CD4-positive, alpha-beta T cell treated with Interleukin-1 beta for 1 hour (primary cell): ENCODE data around the gene GLIS1.
A peak's percentile ranks its signal among the peaks of the same experiment; 100 is the strongest.

Source experiments
- DNase-seq, 2 donors: peaks; one replicate each; pipeline ENCODE4 v3.0.0-alpha.2; 2020 to 2022

GLIS1 gene

GRCh38 chr1:53589043-53589887 is 149.7 kb downstream of the GLIS1 start:
- no peak for DNase-seq

DNA sequence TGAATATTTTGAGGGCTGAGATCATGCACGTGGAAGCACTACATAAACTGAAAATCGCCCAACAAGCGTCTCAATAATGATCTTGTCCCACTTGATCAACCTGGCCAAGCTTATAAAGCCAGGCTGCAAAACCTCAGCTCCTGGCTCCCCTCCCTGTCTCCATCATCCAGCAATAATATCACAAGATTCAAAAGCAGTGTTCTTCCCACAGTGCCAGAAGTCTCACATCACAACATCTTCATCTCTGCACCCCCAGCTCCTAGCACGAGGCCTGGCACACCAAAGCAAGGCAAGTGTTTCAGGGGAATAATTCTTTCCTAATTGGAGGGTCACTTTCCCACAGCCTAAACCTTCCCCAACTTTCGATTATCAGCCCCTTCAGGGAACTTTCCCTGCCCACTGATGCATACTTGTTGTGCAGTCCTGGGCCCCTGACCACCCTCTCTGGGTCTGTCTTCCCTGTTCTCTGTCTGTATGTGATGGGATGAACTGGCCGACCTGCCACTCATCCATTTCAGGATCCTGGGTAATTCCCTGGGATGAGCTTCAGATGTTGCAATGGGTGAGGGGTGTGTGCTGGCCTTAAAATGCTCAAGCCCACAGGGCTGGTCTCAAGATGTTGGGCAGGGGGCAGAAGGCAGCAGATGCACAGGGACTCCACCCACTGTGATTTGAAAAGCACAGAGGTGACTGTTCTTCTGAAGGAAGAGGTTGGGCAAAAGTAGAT is 150.7 kb downstream of the GLIS1 start:
- no peak for DNase-seq

- no peak for DNase-seq
Observed at GRCh38 chr1:53587252-53587988, 151.5 kb downstream of the GLIS1 start.

DNA sequence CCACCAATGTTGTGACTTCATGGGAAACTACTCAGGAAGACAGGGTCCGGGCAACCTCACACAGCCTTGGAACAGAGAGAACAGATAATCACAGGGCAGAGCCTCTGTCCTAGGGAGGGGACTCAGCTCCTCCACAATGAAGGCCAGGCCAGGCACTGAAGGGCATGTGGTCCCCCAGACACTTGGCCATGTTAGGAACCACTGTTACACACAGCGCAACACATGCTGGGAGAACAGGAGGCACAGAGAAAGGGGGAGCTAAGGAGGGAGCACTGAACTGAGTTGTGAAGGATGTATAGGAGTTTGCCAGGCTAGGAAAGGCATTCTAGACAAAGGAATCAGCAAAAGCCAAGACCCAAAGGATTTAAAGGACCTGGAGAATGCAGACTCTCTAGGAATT is 152.2 kb downstream of the GLIS1 start:
- no peak for DNase-seq

DNA sequence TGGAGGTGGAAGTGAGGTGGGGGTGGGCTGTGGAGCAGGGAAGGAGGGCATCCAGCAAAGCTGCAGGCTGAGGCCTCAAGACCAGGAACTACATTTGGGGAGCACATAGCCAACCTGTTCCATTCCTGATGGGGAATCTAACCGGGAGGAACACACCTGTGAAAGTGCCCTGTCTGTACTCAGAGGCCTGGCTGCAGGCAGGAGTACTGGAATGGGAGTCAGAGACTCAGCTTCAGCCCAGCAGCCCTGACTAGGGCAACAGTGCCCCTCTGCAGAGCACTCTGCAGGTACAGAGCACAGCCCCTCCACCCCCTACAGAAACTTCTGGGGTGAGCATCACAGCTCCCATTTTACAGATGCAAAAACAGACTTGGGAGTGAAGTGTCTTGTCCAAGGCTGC is 153.4 kb downstream of the GLIS1 start:
- no peak for DNase-seq

DNA sequence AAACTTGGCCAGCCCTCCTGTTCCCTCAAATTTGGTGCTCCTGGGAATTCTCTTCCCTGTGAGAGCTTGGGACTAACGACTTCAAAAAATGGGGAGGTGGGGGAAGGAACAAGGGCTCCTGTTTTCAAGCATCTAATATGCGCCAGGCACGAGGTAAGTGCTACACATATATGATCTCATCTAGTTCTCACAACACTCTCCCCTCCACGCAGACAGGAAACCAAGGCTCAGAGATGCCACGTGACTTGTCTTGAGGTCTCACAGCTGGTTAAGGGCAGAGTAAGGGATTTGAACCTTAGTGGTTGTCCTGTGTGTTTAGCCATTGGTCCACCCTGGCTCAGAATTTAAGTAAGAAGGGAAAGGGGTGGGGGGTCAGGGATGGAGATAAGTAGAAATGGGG is 153.8 kb downstream of the GLIS1 start:
- DNase-seq, result peak; percentile 63 to 65

- no peak for DNase-seq
Observed at GRCh38 chr1:53584777-53585107, 154.2 kb downstream of the GLIS1 start.

GRCh38 chr1:53583868-53584776 is 154.8 kb downstream of the GLIS1 start:
- DNase-seq, result no peak

- DNase-seq, result no peak
Observed at GRCh38 chr1:53583021-53583867, 155.7 kb downstream of the GLIS1 start.

DNA sequence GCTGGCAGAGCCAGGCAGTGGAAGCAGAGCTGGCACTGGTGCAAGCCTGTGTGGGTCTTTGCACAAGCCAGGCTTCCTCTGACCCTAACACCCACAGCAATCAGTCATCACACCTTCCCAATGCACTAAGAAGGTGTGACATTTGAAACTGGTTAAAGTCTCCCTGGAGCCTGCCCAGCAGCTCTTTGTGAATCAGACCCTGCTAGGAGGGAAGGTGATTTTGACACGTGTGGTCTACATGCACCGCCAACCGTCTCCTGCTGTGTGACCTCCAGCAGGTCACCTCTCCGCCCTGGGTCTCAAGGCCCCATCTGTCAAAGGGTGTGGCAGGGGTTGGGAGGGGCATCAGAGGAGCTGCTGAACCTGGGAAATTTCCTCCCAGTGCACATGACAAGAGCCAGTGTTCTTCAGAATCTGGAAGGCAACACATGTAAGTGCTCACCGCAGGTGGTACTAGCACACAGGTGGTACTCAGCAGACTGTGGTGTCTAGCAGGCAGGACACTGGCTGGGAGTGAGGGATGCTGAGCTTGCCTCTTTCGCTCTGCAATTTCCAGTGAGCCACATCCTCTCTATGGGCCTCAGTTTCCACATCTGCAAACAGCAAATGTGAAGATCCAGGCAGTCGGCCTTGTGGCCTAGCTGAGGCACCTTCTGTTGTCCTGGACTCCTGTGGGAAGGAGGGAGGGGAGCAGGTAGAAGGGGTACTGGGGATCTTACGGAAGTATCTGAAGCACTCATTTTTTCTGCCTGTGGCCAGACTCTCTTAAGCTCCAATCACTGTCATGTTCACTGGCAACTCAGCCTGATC is 156.5 kb downstream of the GLIS1 start:
- peak; percentile 37 to 39 for DNase-seq

DNA sequence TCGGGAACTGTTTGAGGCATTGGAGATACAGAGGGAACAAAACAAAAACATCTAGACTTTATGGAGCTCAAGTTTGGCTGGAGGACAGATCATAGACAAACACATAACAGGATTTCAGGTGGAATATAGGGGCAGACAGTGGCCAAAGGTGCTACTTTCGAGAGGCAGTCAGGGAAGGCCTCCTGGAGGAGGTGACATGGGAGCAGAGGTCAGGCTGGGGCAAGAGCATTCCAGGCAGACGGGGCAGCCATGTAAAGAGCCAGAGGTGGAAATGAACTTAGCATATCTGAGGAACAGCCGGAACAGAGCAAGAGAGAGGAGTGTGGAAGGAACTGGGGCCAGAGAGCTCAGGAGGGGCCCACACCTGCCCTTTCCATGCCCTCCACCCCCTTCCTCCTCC is 157.5 kb downstream of the GLIS1 start:
- DNase-seq, result no peak

GRCh38 chr1:53580739-53581475 is 158.1 kb downstream of the GLIS1 start:
- DNase-seq, result no peak

DNA sequence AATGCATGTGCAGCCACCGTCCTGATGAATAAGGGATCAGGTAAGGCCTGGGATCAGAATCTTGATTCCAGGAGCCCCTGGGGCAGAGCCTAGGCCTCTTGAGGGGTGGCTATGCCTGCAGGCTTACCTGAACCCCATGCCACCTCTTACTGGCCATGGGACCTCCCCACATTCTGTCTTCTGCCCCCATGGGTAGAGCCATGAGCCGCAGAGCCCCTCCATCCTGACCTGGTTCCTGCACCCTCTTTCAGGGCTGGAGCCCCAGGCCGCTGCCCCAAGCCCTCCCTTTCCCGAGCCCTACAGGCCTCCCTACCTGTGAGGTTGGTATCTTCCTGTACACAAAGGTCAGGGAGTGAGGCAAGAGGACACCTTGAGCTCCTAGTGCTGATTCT is 159.0 kb downstream of the GLIS1 start:
- DNase-seq, result no peak

GRCh38 chr1:53579221-53580008 is 159.5 kb downstream of the GLIS1 start:
- DNase-seq, result no peak

DNA sequence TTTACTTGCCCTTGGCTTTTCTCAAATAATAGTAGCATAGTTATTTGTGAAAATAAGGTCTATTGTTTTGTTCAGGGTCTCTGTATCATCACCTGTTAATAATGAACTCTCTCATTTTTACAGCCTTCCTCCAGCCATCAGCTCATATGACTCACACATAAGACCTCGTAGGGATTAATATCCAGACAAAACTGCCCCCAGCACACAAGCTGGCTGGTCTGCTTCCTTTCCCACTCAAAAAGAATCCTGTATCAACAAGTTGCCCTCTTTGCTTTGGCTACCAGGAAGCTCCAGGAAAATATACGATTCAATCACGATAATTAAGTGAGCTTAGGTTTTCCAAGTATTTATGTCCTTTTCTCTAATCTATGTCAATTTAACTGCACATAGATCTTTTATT is 160.6 kb downstream of the GLIS1 start:
- no peak for DNase-seq

- DNase-seq, result no peak
Observed at GRCh38 chr1:53577761-53578100, 161.2 kb downstream of the GLIS1 start.

- DNase-seq, result no peak
Observed at GRCh38 chr1:53576866-53577760, 161.9 kb downstream of the GLIS1 start.

GRCh38 chr1:53576381-53576801 is 162.6 kb downstream of the GLIS1 start:
- no peak for DNase-seq
